Keratinocyte (primary cell): ENCODE data around the gene AP3B1. TPM values are rescaled to one million over a fixed set of nuclear protein-coding genes. Genes with fewer than 3 reads are reported as not detected.

Experiments
- DNase-seq: peaks from one replicate; pipeline ENCODE4 v3.0.0-alpha.2; 2011; ENCODE audit warnings: low read depth, missing footprints, low spot score
- FAIRE-seq: peaks from 2 replicates; lab custom pipeline; 2011; peaks lifted over from hg19 to GRCh38; lab: Jason Lieb, UNC
- H2AFZ ChIP-seq: 2 replicates; pipeline ENCODE4 v1.6.0; 2012; ENCODE audit warnings: low read length, control low read depth, inconsistent platforms; ENCODE audit not compliant: control insufficient read depth
- H3K27ac ChIP-seq: 2 replicates; pipeline ENCODE4 v1.5.1; 2011; ENCODE audit warnings: low read length; ENCODE audit not compliant: control insufficient read depth, insufficient read depth
- H3K27me3 ChIP-seq: 3 replicates; pipeline ENCODE4 v1.6.0; 2011; ENCODE audit warnings: low read length; ENCODE audit not compliant: control insufficient read depth, insufficient read depth; ENCODE audit errors: extremely low read depth
- H3K36me3 ChIP-seq, 2 experiments: 2 replicates in 1 of 2; 3 replicates in 1 of 2; pipeline ENCODE4 v1.5.1; 2011; ENCODE audit warnings: low read length in 2 of 2, mild to moderate bottlenecking in 1 of 2; ENCODE audit not compliant: control insufficient read depth in 2 of 2, insufficient read depth in 2 of 2; ENCODE audit errors: extremely low read depth in 1 of 2
- H3K4me1 ChIP-seq: 3 replicates; pipeline ENCODE4 v1.5.1; 2011; ENCODE audit warnings: low read length; ENCODE audit not compliant: control insufficient read depth, insufficient read depth; ENCODE audit errors: extremely low read depth
- H3K4me2 ChIP-seq: 3 replicates; pipeline ENCODE4 v1.6.0; 2011; ENCODE audit warnings: low read depth, low read length; ENCODE audit not compliant: control insufficient read depth, insufficient read depth; ENCODE audit errors: extremely low read depth
- H3K4me3 ChIP-seq, 3 experiments: fragments of 200-600 bp in 1 of 3; sonication (generic) in 1 of 3; 2 replicates in 2 of 3; 3 replicates in 1 of 3; pipeline ENCODE4 v1.5.1; 2011 to 2016; ENCODE audit warnings: low read length in 3 of 3, mild to moderate bottlenecking in 3 of 3, control low read depth in 2 of 3, inconsistent platforms in 1 of 3, low read depth in 1 of 3, mixed read lengths in 1 of 3, mixed run types in 1 of 3, moderate library complexity in 1 of 3; ENCODE audit not compliant: control insufficient read depth in 2 of 3, insufficient read depth in 2 of 3; ENCODE audit errors: extremely low read depth in 1 of 3
- H3K79me2 ChIP-seq: 2 replicates; pipeline ENCODE4 v1.6.0; 2012; ENCODE audit warnings: low read length; ENCODE audit not compliant: control insufficient read depth, insufficient read depth
- H3K9ac ChIP-seq: 3 replicates; pipeline ENCODE4 v1.6.0; 2011; ENCODE audit warnings: low read length; ENCODE audit not compliant: control insufficient read depth, insufficient read depth; ENCODE audit errors: extremely low read depth
- H3K9me1 ChIP-seq: 3 replicates; pipeline ENCODE4 v1.6.0; 2011; ENCODE audit warnings: low read length; ENCODE audit not compliant: control insufficient read depth, insufficient read depth; ENCODE audit errors: extremely low read depth
- H3K9me3 ChIP-seq: 2 replicates; pipeline ENCODE4 v1.5.1; 2012; ENCODE audit warnings: low read depth, low read length; ENCODE audit not compliant: control insufficient read depth
- H4K20me1 ChIP-seq: 3 replicates; pipeline ENCODE4 v1.6.0; 2011; ENCODE audit warnings: low read length; ENCODE audit not compliant: control insufficient read depth, insufficient read depth; ENCODE audit errors: extremely low read depth
- CTCF ChIP-seq, 3 experiments: IDR thresholded peaks in 1 of 3; conservative IDR thresholded peaks in 1 of 3; optimal IDR thresholded peaks in 1 of 3; 2 replicates in 2 of 3; 3 replicates in 1 of 3; pipeline versions ENCODE3 to v1.5.1; 2011; ENCODE audit warnings: low read length in 3 of 3, mild to moderate bottlenecking in 3 of 3, moderate library complexity in 2 of 3, control low read depth in 1 of 3, inconsistent platforms in 1 of 3; ENCODE audit not compliant: insufficient read depth in 2 of 3; ENCODE audit errors: extremely low read depth in 1 of 3
- EZH2 ChIP-seq: IDR thresholded peaks from one replicate; pipeline ENCODE4 v1.6.1; 2012; ENCODE audit warnings: inconsistent platforms, mild to moderate bottlenecking, low read length, moderate library complexity
- dilution Hi-C: fragments of 300-500 bp; cut with MboI; formaldehyde crosslinking; loops from one replicate; pipeline ENCODE4 v1.7.0; 2020; ENCODE audit warnings: low sequenced_read_pairs; ENCODE audit not compliant: extremely low pct_ligation_motif_present
- polyA plus RNA-seq, 5 experiments: library from polyadenylated mRNA; depleted of rRNA in 3 of 5; stranded (reverse) in 3 of 5; stranded (forward) in 1 of 5; unstranded in 1 of 5; fragments of >200 nt; gene quantifications; 1 replicate in 1 of 5; 2 replicates in 3 of 5; 3 replicates in 1 of 5; pipeline versions ENCODE4 v1.2.1 to v1.2.3, GENCODE V29; 2011 to 2012; ENCODE audit warnings: missing spikeins in 2 of 5, low read depth in 1 of 5, low replicate concordance in 1 of 5

Gene AP3B1
- polyA plus RNA-seq, 1 donor (not counting 4 experiments of a cell fraction or from before 2014, with no cell fraction given), result 65.1 TPM

GRCh38 chr5:77983482-77984199, 310.9 kb downstream of the AP3B1 start:
- no peak overlapping the region for H3K4me2 ChIP-seq
- no peaks in the 10 kb centered on the region for H3K9me1 ChIP-seq
- no peak overlapping the region for H3K9ac ChIP-seq
- H3K27me3 ChIP-seq, result peaks cover 4% of the 10 kb centered on the region
- dilution Hi-C loops, result no loop called here
- H3K4me1 ChIP-seq, result no peaks in the 10 kb centered on the region
- no peak for FAIRE-seq
- no peaks in the 10 kb centered on the region for H4K20me1 ChIP-seq
- H3K36me3 ChIP-seq, result no peaks in the 10 kb centered on the region
- DNase-seq, result no peak
- H3K9me3 ChIP-seq, result no peaks in the 10 kb centered on the region
- H2AFZ ChIP-seq, result no peak overlapping the region
- no peak overlapping the region for H3K27ac ChIP-seq
- H3K4me3 ChIP-seq, result no peak overlapping the region
- TF ChIP-seq EZH2 (no peak), CTCF (optimal IDR thresholded peaks at IDR 0.05 in 1 of 3, IDR thresholded peaks at IDR 0.05 in 1 of 3, conservative IDR thresholded peaks at IDR 0.05 in 1 of 3; ENCODE audit: extremely low read depth in 1 of 3, insufficient read depth in 2 of 3, low read length in 3 of 3) (no peak)
- H3K79me2 ChIP-seq, result no peaks in the 10 kb centered on the region

GRCh38 chr5:77981820-77982219, 312.7 kb downstream of the AP3B1 start:
- no peak overlapping the region for H3K9ac ChIP-seq
- no peaks in the 10 kb centered on the region for H3K9me3 ChIP-seq
- H3K4me1 ChIP-seq, result no peaks in the 10 kb centered on the region
- H3K9me1 ChIP-seq, result no peaks in the 10 kb centered on the region
- H3K4me3 ChIP-seq, result no peak overlapping the region
- no peak overlapping the region for H3K27ac ChIP-seq
- TF ChIP-seq EZH2, result no peak
- TF ChIP-seq CTCF (optimal IDR thresholded peaks at IDR 0.05 in 1 of 3, IDR thresholded peaks at IDR 0.05 in 1 of 3, conservative IDR thresholded peaks at IDR 0.05 in 1 of 3; ENCODE audit: extremely low read depth in 1 of 3, insufficient read depth in 2 of 3, low read length in 3 of 3), result peak in 1 of 3 experiments; percentile 48
- no peak for FAIRE-seq
- dilution Hi-C loops, result no loop called here
- DNase-seq, result no peak
- H3K4me2 ChIP-seq, result no peak overlapping the region
- H3K36me3 ChIP-seq, result no peaks in the 10 kb centered on the region
- H4K20me1 ChIP-seq, result no peaks in the 10 kb centered on the region
- H3K79me2 ChIP-seq, result no peaks in the 10 kb centered on the region
- H2AFZ ChIP-seq, result no peak overlapping the region
- peaks cover 8% of the 10 kb centered on the region for H3K27me3 ChIP-seq
